Measurements from ENCODE around the gene CNOT6.

GRCh38 chr5:180621311-180621710 is 127.1 kb downstream of the CNOT6 start:
- no peak for TF ChIP-seq EZH2 (IDR thresholded peaks at IDR 0.05; ENCODE audit: insufficient read depth, low read length)
- TF ChIP-seq CTCF (IDR thresholded peaks at IDR 0.05; ENCODE audit: insufficient read depth, low read depth, low read length), result no peak
